Heart right ventricle (tissue), 16 donors: ENCODE measurements around the gene ALDH3B1. TPM values are rescaled to one million over a fixed set of nuclear protein-coding genes. Genes with fewer than 3 reads are reported as not detected.
A peak's percentile ranks its signal among the peaks of the same experiment; 100 is the strongest.

ENCODE experiments used
- ATAC-seq, 8 donors: fragments of 200-7000 bp; cut with Tn5 transposase; one replicate each; pipeline ENCODE4 v1.9.1; 2020; ENCODE audit warnings: mild to moderate bottlenecking in 8 of 8, moderate library complexity in 8 of 8, moderate number of reproducible peaks in 1 of 8
- DNase-seq, 2 donors: peaks; one replicate each; pipeline ENCODE4 v3.0.0-alpha.2; 2020
- H3K27ac ChIP-seq, 10 donors: fragments of 200-600 bp; sonication (generic) in 2 of 10; one replicate each; pipeline versions ENCODE4 v1.5.0 to v1.8.0; 2020 to 2022; ENCODE audit warnings: mild to moderate bottlenecking in 3 of 10
- H3K27me3 ChIP-seq, 7 donors: fragments of 200-600 bp; one replicate each; pipeline ENCODE4 v1.8.0; 2021 to 2022; ENCODE audit warnings: mild to moderate bottlenecking in 2 of 7
- H3K36me3 ChIP-seq, 9 donors: fragments of 200-600 bp; sonication (generic) in 1 of 9; one replicate each; pipeline versions ENCODE4 v1.5.0 to v1.8.0; 2020 to 2022; ENCODE audit warnings: mild to moderate bottlenecking in 2 of 9
- H3K4me1 ChIP-seq, 9 donors: fragments of 200-600 bp; sonication (generic) in 1 of 9; one replicate each; pipeline versions ENCODE4 v1.5.0 to v1.8.0; 2020 to 2022; ENCODE audit warnings: mild to moderate bottlenecking in 4 of 9
- H3K4me3 ChIP-seq, 10 donors: fragments of 200-600 bp; sonication (generic) in 2 of 10; one replicate each; pipeline versions ENCODE4 v1.5.0 to v1.8.0; 2020 to 2022; ENCODE audit warnings: mild to moderate bottlenecking in 7 of 10, moderate library complexity in 2 of 10
- H3K9me3 ChIP-seq, 11 donors: fragments of 200-600 bp in 10 of 11; sonication (generic) in 2 of 11; one replicate each; pipeline versions ENCODE4 v1.5.0 to v1.8.0; 2013 to 2022; ENCODE audit warnings: mild to moderate bottlenecking in 2 of 11, control low read depth in 1 of 11, moderate library complexity in 1 of 11
- WGBS, 2 donors: extraction: QIAGEN DNeasy Blood & Tissue Kit; methylation state at CpG; one replicate each; pipeline ENCODE4 v1.1.7; 2013; ENCODE audit warnings: inconsistent platforms in 1 of 2; 5-methylcytosine and 5-hydroxymethylcytosine counted together
- intact Hi-C, 10 donors: fragments of 100-400 bp; cut with DNase I; formaldehyde crosslinking; loops; one replicate each; pipeline versions ENCODE4 v1.11.1 to v1.14.2; 2022
- polyA plus RNA-seq, 2 donors: library from polyadenylated mRNA; stranded (reverse); fragments of 200-250 nt; gene quantifications; one replicate each; pipeline ENCODE4 v1.2.3, GENCODE V29; 2013
- total RNA-seq, 10 donors: library from RNA; stranded (reverse); fragmentation: NEBNext Ultra II Directional in 3 of 10; extraction: Animal tissue kit (Norgen Biotek cat#: 25700) in 3 of 10; gene quantifications; one replicate each; pipeline versions ENCODE4 v1.2.1 to v1.2.4, GENCODE V29; 2021 to 2023
- TF ChIP-seq, protein P1 (sequence below), 9 donors: fragments of 200-600 bp; sonication (generic) in 2 of 9; IDR thresholded peaks; one replicate each; pipeline versions ENCODE4 v1.5.0 to v1.8.0; 2021 to 2022; ENCODE audit warnings: antibody characterized with exemption in 9 of 9, mild to moderate bottlenecking in 5 of 9, moderate library complexity in 1 of 9
- donor health status: Arrhythmogenic right ventricular cardiomyopathy.
- donor health status: ischemic (EF 13 %, LVEDD 7.1; RV severe dilation, severe dysfunction).
- donor health status: healthy with polysubstance abuse.
- donor health status: DM: no; HTN: yes; CAD: no.
- donor health status: DM: no; HTN: no; CAD: no.
- donor health status: ischemic (EF 25% LVEDD 6.9; RV normal size, moderate dysfunction).
- donor health status: ischemic (EF 25% LVEDD 5.7; RV mildly dilated, moderate dysfunction).
- donor health status: healthy.
- donor health status: DM: yes; HTN: yes; CAD: no.
- donor health status: Ischemic cardiomyopathy.
- donor health status: ischemic (EF 35%, LVEDD 5.7; RV mildly dilated, moderate dysfunction).
- donor health status: nonischemic (EF 11% LVEDD 7.7; RV severe dilation, severe dysfunction).
- donor health status: DM: yes; HTN: yes; CAD: no.
- donor health status: PGD.
- donor health status: ischemic (EF 29% LVEDD 5.4; RV normal size, mild dysfunction).
- donor health status: nonischemic (EF 23%, LVEDD 6.1; RV moderate dilation, normal function).

ALDH3B1 gene
- total and polyA plus RNA-seq, 12 donors = 2.1 to 11.0 (median 4.3) TPM

DNA sequence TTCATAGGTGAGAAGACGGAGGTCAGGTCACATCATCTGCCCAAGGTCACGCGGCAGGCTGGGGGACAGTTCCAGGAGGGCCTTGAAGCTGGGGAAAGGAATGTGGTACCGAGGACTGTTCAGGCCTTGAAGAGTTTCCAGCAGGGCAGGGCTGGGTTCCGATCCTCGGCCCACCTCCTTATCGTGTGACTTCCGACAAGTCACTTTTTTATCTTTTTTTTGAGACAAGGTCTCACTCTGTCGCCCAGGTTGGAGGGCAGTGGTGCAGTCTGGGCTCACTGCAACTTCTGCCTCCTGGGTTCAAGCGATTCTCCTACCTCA is 21.0 kb downstream of the ALDH3B1 start:
- 8 to 9% methylated on average over 10 of the region's 10 CpGs for WGBS, 2 donors
- H3K36me3 ChIP-seq = peaks cover 0 to 40% (median 0%) of the 10 kb centered on the region in 9 donors
- peaks cover 17 to 54% (median 39%) of the 10 kb centered on the region in 9 donors for H3K4me1 ChIP-seq
- H3K27me3 ChIP-seq = no peaks in the 10 kb centered on the region
- peak overlapping the region; percentile 64 to 97 (median 92) for H3K27ac ChIP-seq
- peak overlapping the region; percentile 54 to 96 (median 79) for H3K4me3 ChIP-seq
- intact Hi-C loops = loop anchor here in 3 of 10 donors (5.0 to 10.0 kb wide), 4 partner anchors 91 to 184 kb away; partner anchors contain the start of genes CHKA (in 2 of the 3) and KMT5B (in 1 of the 3)
- TF ChIP-seq, protein P1, sequence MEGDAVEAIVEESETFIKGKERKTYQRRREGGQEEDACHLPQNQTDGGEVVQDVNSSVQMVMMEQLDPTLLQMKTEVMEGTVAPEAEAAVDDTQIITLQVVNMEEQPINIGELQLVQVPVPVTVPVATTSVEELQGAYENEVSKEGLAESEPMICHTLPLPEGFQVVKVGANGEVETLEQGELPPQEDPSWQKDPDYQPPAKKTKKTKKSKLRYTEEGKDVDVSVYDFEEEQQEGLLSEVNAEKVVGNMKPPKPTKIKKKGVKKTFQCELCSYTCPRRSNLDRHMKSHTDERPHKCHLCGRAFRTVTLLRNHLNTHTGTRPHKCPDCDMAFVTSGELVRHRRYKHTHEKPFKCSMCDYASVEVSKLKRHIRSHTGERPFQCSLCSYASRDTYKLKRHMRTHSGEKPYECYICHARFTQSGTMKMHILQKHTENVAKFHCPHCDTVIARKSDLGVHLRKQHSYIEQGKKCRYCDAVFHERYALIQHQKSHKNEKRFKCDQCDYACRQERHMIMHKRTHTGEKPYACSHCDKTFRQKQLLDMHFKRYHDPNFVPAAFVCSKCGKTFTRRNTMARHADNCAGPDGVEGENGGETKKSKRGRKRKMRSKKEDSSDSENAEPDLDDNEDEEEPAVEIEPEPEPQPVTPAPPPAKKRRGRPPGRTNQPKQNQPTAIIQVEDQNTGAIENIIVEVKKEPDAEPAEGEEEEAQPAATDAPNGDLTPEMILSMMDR (IDR thresholded peaks at IDR 0.05) = no peak
- ATAC-seq (peak in 2 of 8 donors; percentile 1 to 3), DNase-seq (no peak)
- no peaks in the 10 kb centered on the region for H3K9me3 ChIP-seq

DNA sequence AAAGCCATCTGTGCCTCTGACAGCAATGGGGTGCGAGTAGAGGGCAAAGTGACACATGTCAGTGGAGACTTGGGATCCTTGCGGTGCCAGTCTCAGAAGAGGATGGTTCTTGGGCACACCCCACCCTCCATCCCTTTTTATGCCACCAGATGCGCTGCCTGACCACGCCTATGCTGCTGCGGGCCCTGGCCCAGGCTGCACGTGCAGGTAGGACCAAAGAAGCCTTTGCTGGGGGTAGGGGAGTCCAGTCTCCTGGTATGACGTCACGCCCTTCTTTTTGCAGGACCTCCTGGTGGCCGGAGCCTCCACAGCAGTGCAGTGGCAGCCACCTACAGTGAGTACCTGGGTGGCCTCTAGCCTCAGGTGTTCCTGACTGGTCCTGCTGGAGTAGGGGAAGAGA is 21.9 kb downstream of the ALDH3B1 start:
- Histone ChIP-seq H3K4me3 (peak overlapping the region in 5 of 10 donors; percentile 54 to 96 (median 77)), H3K36me3 (peaks cover 0 to 44% (median 0%) of the 10 kb centered on the region in 9 donors), H3K9me3 (no peaks in the 10 kb centered on the region), H3K4me1 (peaks cover 24 to 63% (median 48%) of the 10 kb centered on the region in 9 donors), H3K27ac (peak overlapping the region in 8 of 10 donors; percentile 88 to 97 (median 92)), H3K27me3 (no peaks in the 10 kb centered on the region)
- TF ChIP-seq, protein P1 (IDR thresholded peaks at IDR 0.05) = no peak
- WGBS, 2 donors = 77% methylated on average over 9 of the region's 9 CpGs
- intact Hi-C loops = loop anchor here in 3 of 10 donors (5.0 to 10.0 kb wide), 4 partner anchors 90 to 183 kb away; partner anchors contain the start of genes CHKA (in 2 of the 3) and KMT5B (in 1 of the 3)
- ATAC-seq = no peak
- DNase-seq = no peak

DNA sequence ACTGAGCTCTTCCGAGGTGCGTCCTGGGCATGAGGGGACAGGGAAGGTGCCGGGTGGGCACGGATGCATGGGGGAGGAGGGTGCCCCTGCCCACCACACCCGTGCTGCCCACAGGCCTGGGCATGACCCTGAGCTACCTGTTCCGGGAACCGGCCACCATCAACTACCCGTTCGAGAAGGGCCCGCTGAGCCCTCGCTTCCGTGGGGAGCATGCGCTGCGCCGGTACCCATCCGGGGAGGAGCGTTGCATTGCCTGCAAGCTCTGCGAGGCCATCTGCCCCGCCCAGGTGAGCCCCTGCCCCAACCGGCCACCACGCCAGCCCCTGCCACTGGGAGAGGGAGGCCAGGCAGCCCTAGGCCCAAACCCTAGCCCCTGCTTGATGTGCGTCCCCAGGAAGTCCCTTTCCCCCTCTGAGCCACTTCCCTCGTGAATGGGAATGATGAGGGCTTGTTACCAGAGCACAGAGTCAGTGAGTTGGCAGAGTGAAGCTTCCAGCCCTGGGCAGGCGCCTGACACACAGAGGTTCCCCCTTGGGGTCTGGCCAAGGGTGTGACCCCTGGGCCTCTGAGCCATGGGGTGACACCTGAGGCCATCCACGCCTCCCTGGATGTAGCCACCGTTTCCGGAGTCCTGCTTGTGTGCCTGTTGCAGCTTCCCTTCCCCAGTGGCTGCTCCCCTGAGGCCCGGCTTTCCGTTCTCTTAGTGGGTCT is 23.0 kb downstream of the ALDH3B1 start:
- no peak for DNase-seq
- no peaks in the 10 kb centered on the region for H3K9me3 ChIP-seq
- TF ChIP-seq, protein P1 (IDR thresholded peaks at IDR 0.05) = no peak
- intact Hi-C loops = loop anchor here in 3 of 10 donors (5.0 to 10.0 kb wide), 4 partner anchors 89 to 182 kb away; partner anchors contain the start of genes CHKA (in 2 of the 3) and KMT5B (in 1 of the 3)
- H3K4me1 ChIP-seq = peaks cover 35 to 74% (median 60%) of the 10 kb centered on the region in 9 donors
- 84 to 86% methylated on average over 27 to 29 of the region's 29 CpGs for WGBS, 2 donors
- H3K27me3 ChIP-seq = no peaks in the 10 kb centered on the region
- ATAC-seq = peak in 1 of 8 donors; percentile 3
- H3K27ac ChIP-seq = peak overlapping the region; percentile 48 to 97 (median 74)
- H3K36me3 ChIP-seq = peaks cover 0 to 44% (median 0%) of the 10 kb centered on the region in 9 donors
- H3K4me3 ChIP-seq = no peak overlapping the region

DNA sequence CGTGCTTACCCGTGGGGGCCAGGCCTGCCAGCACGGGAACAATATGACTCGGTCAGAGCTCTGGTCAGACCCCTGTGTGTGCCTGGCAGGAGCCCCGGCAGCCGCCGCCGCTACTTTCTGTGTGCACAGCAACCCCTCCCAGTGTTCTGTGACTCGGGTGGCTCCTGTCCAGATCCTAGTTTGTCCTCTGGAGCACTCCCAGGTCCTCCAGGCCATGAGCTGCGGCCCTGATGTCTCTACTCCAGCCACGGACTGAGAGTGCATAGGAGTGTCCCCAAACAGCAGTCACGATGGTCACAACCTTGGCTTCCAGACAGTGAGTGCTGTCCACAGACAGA is 23.6 kb downstream of the ALDH3B1 start:
- Histone ChIP-seq H3K27me3 (no peaks in the 10 kb centered on the region), H3K9me3 (no peaks in the 10 kb centered on the region), H3K4me3 (no peak overlapping the region), H3K27ac (peak overlapping the region; percentile 48 to 97 (median 74)), H3K36me3 (peaks cover 0 to 44% (median 0%) of the 10 kb centered on the region in 9 donors), H3K4me1 (peaks cover 37 to 79% (median 65%) of the 10 kb centered on the region in 9 donors)
- 51 to 59% methylated on average over 12 of the region's 12 CpGs for WGBS, 2 donors
- TF ChIP-seq, protein P1 (IDR thresholded peaks at IDR 0.05) = no peak
- DNase-seq (peak; percentile 64 to 71), ATAC-seq (peak; percentile 2 to 64 (median 24))
- intact Hi-C loops = loop anchor here in 3 of 10 donors (5.0 to 10.0 kb wide), 4 partner anchors 89 to 181 kb away; partner anchors contain the start of genes CHKA (in 2 of the 3) and KMT5B (in 1 of the 3)
